IgD-negative memory B cell (primary cell): ENCODE results near the gene RASD1. TPM values are rescaled to one million over a fixed set of nuclear protein-coding genes. Genes with fewer than 3 reads are reported as not detected.

Source experiments
- H3K27ac Mint-ChIP-seq, 3 donors: one replicate each; pipeline ENCODE4 v1.8.0; 2020 to 2022; ENCODE audit warnings: mild to moderate bottlenecking in 3 of 3, mixed read lengths in 3 of 3, moderate library complexity in 1 of 3
- H3K27me3 Mint-ChIP-seq: one replicate; pipeline ENCODE4 v1.8.0; 2021; ENCODE audit warnings: mixed read lengths
- H3K36me3 Mint-ChIP-seq: one replicate; pipeline ENCODE4 v1.8.0; 2020; ENCODE audit warnings: mild to moderate bottlenecking, mixed read lengths
- H3K4me1 Mint-ChIP-seq, 3 donors: one replicate each; pipeline ENCODE4 v1.8.0; 2020 to 2022; ENCODE audit warnings: mixed read lengths in 3 of 3, mild to moderate bottlenecking in 1 of 3
- H3K4me3 Mint-ChIP-seq, 4 donors: one replicate each; pipeline ENCODE4 v1.8.0; 2020 to 2022; ENCODE audit warnings: mild to moderate bottlenecking in 4 of 4, mixed read lengths in 4 of 4, moderate library complexity in 3 of 4
- H3K9me3 Mint-ChIP-seq, 3 donors: one replicate each; pipeline ENCODE4 v1.8.0; 2020 to 2021; ENCODE audit warnings: mixed read lengths in 3 of 3, mild to moderate bottlenecking in 1 of 3
- polyA plus RNA-seq: library from polyadenylated mRNA; unstranded; fragments of 300-500 nt; fragmentation: Illumina TruSeq; gene quantifications from one replicate; pipeline ENCODE4 v1.2.3, GENCODE V29; 2021

RASD1 gene
- polyA plus RNA-seq, 1 donor from 2014 or later = 0.73 TPM

GRCh38 chr17:17518951-17519350 is 22.8 kb upstream of the RASD1 start:
- Mint-ChIP-seq H3K36me3 (peaks cover 4% of the 10 kb centered on the region), H3K4me3 (no peak overlapping the region), H3K9me3 (no peaks in the 10 kb centered on the region), H3K27ac (no peak overlapping the region), H3K27me3 (no peaks in the 10 kb centered on the region), H3K4me1 (peaks cover 0 to 4% (median 0%) of the 10 kb centered on the region in 3 donors)

GRCh38 chr17:17518014-17518413 is 21.8 kb upstream of the RASD1 start:
- no peak overlapping the region for H3K27ac Mint-ChIP-seq
- H3K27me3 Mint-ChIP-seq = no peaks in the 10 kb centered on the region
- no peaks in the 10 kb centered on the region for H3K9me3 Mint-ChIP-seq
- no peak overlapping the region for H3K4me3 Mint-ChIP-seq
- H3K36me3 Mint-ChIP-seq = peaks cover 4% of the 10 kb centered on the region
- peaks cover 0 to 4% (median 0%) of the 10 kb centered on the region in 3 donors for H3K4me1 Mint-ChIP-seq

- Mint-ChIP-seq H3K27me3 (no peaks in the 10 kb centered on the region), H3K9me3 (no peaks in the 10 kb centered on the region), H3K36me3 (peaks cover 4% of the 10 kb centered on the region), H3K4me1 (peaks cover 0 to 4% (median 0%) of the 10 kb centered on the region in 3 donors), H3K27ac (no peak overlapping the region), H3K4me3 (no peak overlapping the region)
Measured at GRCh38 chr17:17516941-17517720, 20.9 kb upstream of the RASD1 start.

- Mint-ChIP-seq H3K4me1 (peaks cover 0 to 1% (median 0%) of the 10 kb centered on the region in 3 donors), H3K36me3 (peaks cover 4% of the 10 kb centered on the region), H3K27ac (peak overlapping the region in 1 of 3 donors; percentile 62), H3K4me3 (peak overlapping the region in 1 of 4 donors; percentile 67), H3K9me3 (no peaks in the 10 kb centered on the region), H3K27me3 (no peaks in the 10 kb centered on the region)
Measured at GRCh38 chr17:17515934-17516930, 20.0 kb upstream of the RASD1 start.

- Mint-ChIP-seq H3K27me3 (no peaks in the 10 kb centered on the region), H3K27ac (no peak overlapping the region), H3K4me1 (peaks cover 0 to under 1% (median 0%) of the 10 kb centered on the region in 3 donors), H3K9me3 (no peaks in the 10 kb centered on the region), H3K36me3 (peaks cover 4% of the 10 kb centered on the region), H3K4me3 (no peak overlapping the region)
Measured at GRCh38 chr17:17514993-17515933, 19.1 kb upstream of the RASD1 start.

- no peaks in the 10 kb centered on the region for H3K4me1 Mint-ChIP-seq
- H3K27me3 Mint-ChIP-seq = no peaks in the 10 kb centered on the region
- H3K9me3 Mint-ChIP-seq = no peaks in the 10 kb centered on the region
- H3K4me3 Mint-ChIP-seq = no peak overlapping the region
- no peak overlapping the region for H3K27ac Mint-ChIP-seq
- H3K36me3 Mint-ChIP-seq = peaks cover 2% of the 10 kb centered on the region
Measured at GRCh38 chr17:17514361-17514992, 18.3 kb upstream of the RASD1 start.

GRCh38 chr17:17513626-17514025 is 17.4 kb upstream of the RASD1 start:
- H3K9me3 Mint-ChIP-seq = no peaks in the 10 kb centered on the region
- peak overlapping the region in 1 of 3 donors; percentile 57 for H3K27ac Mint-ChIP-seq
- no peaks in the 10 kb centered on the region for H3K27me3 Mint-ChIP-seq
- no peaks in the 10 kb centered on the region for H3K4me1 Mint-ChIP-seq
- H3K4me3 Mint-ChIP-seq = no peak overlapping the region
- H3K36me3 Mint-ChIP-seq = peaks cover 2% of the 10 kb centered on the region

GRCh38 chr17:17512866-17513265 is 16.7 kb upstream of the RASD1 start:
- Mint-ChIP-seq H3K27me3 (no peaks in the 10 kb centered on the region), H3K36me3 (peaks cover 2% of the 10 kb centered on the region), H3K9me3 (no peaks in the 10 kb centered on the region), H3K4me3 (no peak overlapping the region), H3K27ac (no peak overlapping the region), H3K4me1 (no peaks in the 10 kb centered on the region)

GRCh38 chr17:17511881-17512858 is 16.0 kb upstream of the RASD1 start:
- peaks cover 2% of the 10 kb centered on the region for H3K36me3 Mint-ChIP-seq
- no peaks in the 10 kb centered on the region for H3K27me3 Mint-ChIP-seq
- H3K9me3 Mint-ChIP-seq = no peaks in the 10 kb centered on the region
- no peak overlapping the region for H3K4me3 Mint-ChIP-seq
- no peaks in the 10 kb centered on the region for H3K4me1 Mint-ChIP-seq
- no peak overlapping the region for H3K27ac Mint-ChIP-seq

GRCh38 chr17:17511293-17511741 is 15.1 kb upstream of the RASD1 start:
- peaks cover 2% of the 10 kb centered on the region for H3K36me3 Mint-ChIP-seq
- no peak overlapping the region for H3K4me3 Mint-ChIP-seq
- no peaks in the 10 kb centered on the region for H3K9me3 Mint-ChIP-seq
- no peak overlapping the region for H3K27ac Mint-ChIP-seq
- H3K27me3 Mint-ChIP-seq = no peaks in the 10 kb centered on the region
- H3K4me1 Mint-ChIP-seq = no peaks in the 10 kb centered on the region

GRCh38 chr17:17510456-17511292 is 14.5 kb upstream of the RASD1 start:
- no peaks in the 10 kb centered on the region for H3K36me3 Mint-ChIP-seq
- H3K27ac Mint-ChIP-seq = no peak overlapping the region
- no peaks in the 10 kb centered on the region for H3K27me3 Mint-ChIP-seq
- no peaks in the 10 kb centered on the region for H3K4me1 Mint-ChIP-seq
- no peaks in the 10 kb centered on the region for H3K9me3 Mint-ChIP-seq
- no peak overlapping the region for H3K4me3 Mint-ChIP-seq

GRCh38 chr17:17509601-17510425 is 13.6 kb upstream of the RASD1 start:
- Mint-ChIP-seq H3K36me3 (no peaks in the 10 kb centered on the region), H3K4me3 (no peak overlapping the region), H3K27ac (peak overlapping the region in 1 of 3 donors; percentile 71), H3K27me3 (no peaks in the 10 kb centered on the region), H3K9me3 (no peaks in the 10 kb centered on the region), H3K4me1 (no peaks in the 10 kb centered on the region)
